Measurements from ENCODE around the gene PTPRR. TPM values are rescaled to one million over a fixed set of nuclear protein-coding genes. Genes with fewer than 3 reads are reported as not detected.
A peak's percentile ranks its signal among the peaks of the same experiment; 100 is the strongest.

PTPRR gene
- total RNA-seq = 0.27 TPM

- no peak for DNase-seq (ENCODE audit: low read depth in 2 of 3, low spot score in 2 of 3)
These were observed at the start of gene PTPRR for GRCh38 chr12:70920251-70920851. Gene PTPRR, minus strand, starts transcription at chr12:70920738. Its CDS starts 348 bp downstream, at chr12:70920390.

- no peak for DNase-seq (ENCODE audit: low read depth in 2 of 3, low spot score in 2 of 3)
These were observed 46.7 kb upstream of the PTPRR start for GRCh38 chr12:70966996-70967790.

GRCh38 chr12:70966046-70966445 lies 45.5 kb upstream of the PTPRR start:
- DNase-seq (ENCODE audit: low read depth in 2 of 3, low spot score in 2 of 3) = peak in 1 of 3 donors; percentile 3

GRCh38 chr12:70964867-70965510 lies 44.5 kb upstream of the PTPRR start:
- DNase-seq (ENCODE audit: low read depth in 2 of 3, low spot score in 2 of 3) = no peak

GRCh38 chr12:70963081-70963660 lies 42.6 kb upstream of the PTPRR start:
- no peak for DNase-seq (ENCODE audit: low read depth in 2 of 3, low spot score in 2 of 3)

GRCh38 chr12:70962226-70962794 lies 41.8 kb upstream of the PTPRR start:
- no peak for DNase-seq (ENCODE audit: low read depth in 2 of 3, low spot score in 2 of 3)

GRCh38 chr12:70960484-70960883 lies 39.9 kb upstream of the PTPRR start:
- no peak for DNase-seq (ENCODE audit: low read depth in 2 of 3, low spot score in 2 of 3)

GRCh38 chr12:70955415-70955814 lies 34.9 kb upstream of the PTPRR start:
- no peak for DNase-seq (ENCODE audit: low read depth in 2 of 3, low spot score in 2 of 3)

GRCh38 chr12:70950451-70950850 lies 29.9 kb upstream of the PTPRR start:
- no peak for DNase-seq (ENCODE audit: low read depth in 2 of 3, low spot score in 2 of 3)

GRCh38 chr12:70948976-70949336 lies 28.4 kb upstream of the PTPRR start:
- DNase-seq (ENCODE audit: low read depth in 2 of 3, low spot score in 2 of 3) = no peak

GRCh38 chr12:70948236-70948975 lies 27.9 kb upstream of the PTPRR start:
- no peak for DNase-seq (ENCODE audit: low read depth in 2 of 3, low spot score in 2 of 3)

GRCh38 chr12:70936203-70936813 lies 15.8 kb upstream of the PTPRR start:
- no peak for DNase-seq (ENCODE audit: low read depth in 2 of 3, low spot score in 2 of 3)

- no peak for DNase-seq (ENCODE audit: low read depth in 2 of 3, low spot score in 2 of 3)
These were observed 12.6 kb upstream of the PTPRR start for GRCh38 chr12:70933133-70933532.

- no peak for DNase-seq (ENCODE audit: low read depth in 2 of 3, low spot score in 2 of 3)
These were observed 8.5 kb upstream of the PTPRR start for GRCh38 chr12:70929029-70929428.

- no peak for DNase-seq (ENCODE audit: low read depth in 2 of 3, low spot score in 2 of 3)
These were observed 7.5 kb upstream of the PTPRR start for GRCh38 chr12:70928071-70928470.

GRCh38 chr12:70927356-70927755 lies 6.8 kb upstream of the PTPRR start:
- no peak for DNase-seq (ENCODE audit: low read depth in 2 of 3, low spot score in 2 of 3)

- no peak for DNase-seq (ENCODE audit: low read depth in 2 of 3, low spot score in 2 of 3)
These were observed 5.0 kb upstream of the PTPRR start for GRCh38 chr12:70925539-70925938.

- no peak for DNase-seq (ENCODE audit: low read depth in 2 of 3, low spot score in 2 of 3)
These were observed 353 bp upstream of the PTPRR start for GRCh38 chr12:70920891-70921290.

- peak in 1 of 3 donors; percentile 22 for DNase-seq (ENCODE audit: low read depth in 2 of 3, low spot score in 2 of 3)
These were observed 922 bp downstream of the PTPRR start for GRCh38 chr12:70919597-70920035.

- DNase-seq (ENCODE audit: low read depth in 2 of 3, low spot score in 2 of 3) = no peak
These were observed 1.4 kb downstream of the PTPRR start for GRCh38 chr12:70919176-70919575.
